ENCODE measurements around the gene LAMP5.

LAMP5 gene

DNA sequence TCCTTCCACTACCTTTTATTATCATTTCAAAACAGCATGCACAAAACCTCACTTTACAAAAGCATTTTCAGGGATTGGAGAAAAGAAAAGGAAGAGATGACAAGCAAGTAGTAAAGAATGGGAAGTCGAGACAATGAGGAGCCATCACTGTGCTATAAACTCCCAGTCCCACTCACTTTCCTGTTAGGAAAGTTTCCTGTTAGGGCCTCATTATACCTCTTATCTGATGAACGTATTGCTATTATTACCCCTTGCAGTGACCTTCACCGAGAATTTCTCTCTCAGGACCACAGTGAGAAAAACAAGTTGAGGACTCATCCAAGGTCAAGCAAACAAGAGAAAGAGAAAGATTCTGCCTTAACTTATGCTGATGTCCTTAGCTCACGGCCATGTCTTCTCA, 28.8 kb downstream of the LAMP5 start:
- DNase-seq: no peak

DNA sequence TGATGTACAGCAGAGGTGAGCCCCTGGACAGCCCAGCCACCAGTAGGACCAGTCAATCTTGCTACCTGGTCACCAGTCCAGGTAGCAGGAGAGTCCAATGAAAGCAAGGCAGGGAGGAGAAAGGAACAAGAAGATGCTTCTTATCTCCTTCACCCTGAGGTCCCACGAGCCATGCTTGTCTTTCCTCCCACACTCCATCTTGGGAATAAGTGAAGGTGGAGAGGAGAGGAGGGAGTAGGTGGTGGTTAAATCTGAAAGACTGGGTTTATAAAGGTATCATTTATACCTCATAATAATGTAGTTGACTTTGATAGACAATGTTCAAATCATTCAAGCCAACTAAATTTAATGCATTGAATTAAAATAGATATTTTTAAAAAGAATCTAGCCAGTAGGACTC, 35.9 kb downstream of the LAMP5 start:
- Histone ChIP-seq H3K4me1 (ENCODE audit: control insufficient read depth, insufficient read depth, low read depth, low read length) (no peaks in the 10 kb centered on the region), H2BK5ac (ENCODE audit: low read depth, low read length, poor library complexity, severe bottlenecking) (no peak overlapping the region), H3K23ac (ENCODE audit: low read length in 2 of 2) (no peak overlapping the region), H3K4ac (ENCODE audit: low read depth in 1 of 2, low read length in 2 of 2) (no peak overlapping the region), H2AFZ (ENCODE audit: low read depth, low read length) (no peak overlapping the region), H3K9me3 (ENCODE audit: control insufficient read depth, low read length) (no peaks in the 10 kb centered on the region), H3K4me2 (ENCODE audit: low read length, poor library complexity, severe bottlenecking) (no peak overlapping the region), H2BK120ac (ENCODE audit: low read depth, low read length) (no peak overlapping the region), H3K27me3 (ENCODE audit: control insufficient read depth in 1 of 2, insufficient read depth in 1 of 2, low read length in 2 of 2) (peaks cover 18 to 24% of the 10 kb centered on the region in 2 experiments), H3K79me1 (replicated peaks; ENCODE audit: low read length, poor library complexity, severe bottlenecking) (no peaks in the 10 kb centered on the region), H4K91ac (ENCODE audit: low read length) (no peak overlapping the region), H3K18ac (ENCODE audit: low read depth in 1 of 2, low read length in 2 of 2) (no peak overlapping the region), H3K4me3 (ENCODE audit: insufficient read depth in 1 of 2, low read depth in 1 of 2, low read length in 2 of 2) (no peak overlapping the region), H2AK5ac (ENCODE audit: low read length, severe bottlenecking) (no peak overlapping the region), H2BK12ac (ENCODE audit: low read length in 2 of 2) (no peak overlapping the region), H2BK15ac (ENCODE audit: low read depth, poor library complexity, severe bottlenecking) (no peak overlapping the region), H3K14ac (ENCODE audit: low read length in 2 of 2) (no peak overlapping the region), H3K9ac (ENCODE audit: low read length) (no peak overlapping the region), H3K36me3 (ENCODE audit: control insufficient read depth in 1 of 2, insufficient read depth in 2 of 2, low read depth in 1 of 2, low read length in 2 of 2) (no peaks in the 10 kb centered on the region), H3K27ac (ENCODE audit: low read length, poor library complexity, severe bottlenecking) (no peak overlapping the region), H4K8ac (ENCODE audit: low read length) (no peak overlapping the region)
- DNase-seq: no peak
- WGBS: no CpG with 5 or more reads among the region's 1 CpG

More for the DNA sequence above, 28.8 kb downstream of the LAMP5 start:
- H4K8ac ChIP-seq (ENCODE audit: low read length): no peak overlapping the region
- 45% methylated on average over 4 of the region's 4 CpGs for WGBS
- H2BK120ac ChIP-seq (ENCODE audit: low read depth, low read length): no peak overlapping the region
- no peak overlapping the region for H3K4me3 ChIP-seq (ENCODE audit: insufficient read depth in 1 of 2, low read depth in 1 of 2, low read length in 2 of 2)
- H2BK5ac ChIP-seq (ENCODE audit: low read depth, low read length, poor library complexity, severe bottlenecking): no peak overlapping the region
- H3K4me1 ChIP-seq (ENCODE audit: control insufficient read depth, insufficient read depth, low read depth, low read length): no peaks in the 10 kb centered on the region
- no peak overlapping the region for H2BK15ac ChIP-seq (ENCODE audit: low read depth, poor library complexity, severe bottlenecking)
- H4K91ac ChIP-seq (ENCODE audit: low read length): no peak overlapping the region
- no peaks in the 10 kb centered on the region for H3K9me3 ChIP-seq (ENCODE audit: control insufficient read depth, low read length)
- H3K27ac ChIP-seq (ENCODE audit: low read length, poor library complexity, severe bottlenecking): no peak overlapping the region
- no peak overlapping the region for H3K4ac ChIP-seq (ENCODE audit: low read depth in 1 of 2, low read length in 2 of 2)
- no peak overlapping the region for H2AK5ac ChIP-seq (ENCODE audit: low read length, severe bottlenecking)
- peaks cover 18 to 37% of the 10 kb centered on the region in 2 experiments for H3K27me3 ChIP-seq (ENCODE audit: control insufficient read depth in 1 of 2, insufficient read depth in 1 of 2, low read length in 2 of 2)
- H3K36me3 ChIP-seq (ENCODE audit: control insufficient read depth in 1 of 2, insufficient read depth in 2 of 2, low read depth in 1 of 2, low read length in 2 of 2): no peaks in the 10 kb centered on the region
- H3K4me2 ChIP-seq (ENCODE audit: low read length, poor library complexity, severe bottlenecking): no peak overlapping the region
- H2BK12ac ChIP-seq (ENCODE audit: low read length in 2 of 2): no peak overlapping the region
- H3K18ac ChIP-seq (ENCODE audit: low read depth in 1 of 2, low read length in 2 of 2): no peak overlapping the region
- H3K23ac ChIP-seq (ENCODE audit: low read length in 2 of 2): no peak overlapping the region
- no peak overlapping the region for H2AFZ ChIP-seq (ENCODE audit: low read depth, low read length)
- H3K14ac ChIP-seq (ENCODE audit: low read length in 2 of 2): no peak overlapping the region
- no peak overlapping the region for H3K9ac ChIP-seq (ENCODE audit: low read length)
- H3K79me1 ChIP-seq (replicated peaks; ENCODE audit: low read length, poor library complexity, severe bottlenecking): no peaks in the 10 kb centered on the region

DNA sequence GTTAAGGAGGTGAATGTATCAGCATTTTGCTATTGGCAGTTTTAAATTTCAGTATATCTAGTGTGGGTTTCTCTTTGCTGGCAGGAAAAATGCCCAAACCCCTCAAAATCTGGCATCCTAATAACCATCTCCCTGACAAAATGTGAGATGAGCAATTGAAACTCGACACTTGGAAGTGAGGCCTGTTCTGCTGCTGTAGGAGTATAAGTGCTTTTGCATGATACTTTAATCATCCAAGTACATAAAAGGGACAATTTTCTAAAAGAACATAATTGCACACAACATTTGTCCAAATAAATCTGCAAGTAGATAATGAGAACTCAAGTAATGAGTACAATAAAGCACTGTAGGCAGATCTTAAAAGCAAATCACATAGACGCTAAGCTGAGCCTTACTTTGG, 36.5 kb downstream of the LAMP5 start:
- Histone ChIP-seq H3K4ac (ENCODE audit: low read depth in 1 of 2, low read length in 2 of 2) (no peak overlapping the region), H3K9ac (ENCODE audit: low read length) (no peak overlapping the region), H3K79me1 (replicated peaks; ENCODE audit: low read length, poor library complexity, severe bottlenecking) (no peaks in the 10 kb centered on the region), H2BK120ac (ENCODE audit: low read depth, low read length) (no peak overlapping the region), H4K91ac (ENCODE audit: low read length) (no peak overlapping the region), H2BK15ac (ENCODE audit: low read depth, poor library complexity, severe bottlenecking) (no peak overlapping the region), H3K4me1 (ENCODE audit: control insufficient read depth, insufficient read depth, low read depth, low read length) (no peaks in the 10 kb centered on the region), H3K4me3 (ENCODE audit: insufficient read depth in 1 of 2, low read depth in 1 of 2, low read length in 2 of 2) (no peak overlapping the region), H2BK5ac (ENCODE audit: low read depth, low read length, poor library complexity, severe bottlenecking) (no peak overlapping the region), H3K9me3 (ENCODE audit: control insufficient read depth, low read length) (no peaks in the 10 kb centered on the region), H2AFZ (ENCODE audit: low read depth, low read length) (no peak overlapping the region), H3K23ac (ENCODE audit: low read length in 2 of 2) (no peak overlapping the region), H3K4me2 (ENCODE audit: low read length, poor library complexity, severe bottlenecking) (no peak overlapping the region), H3K18ac (ENCODE audit: low read depth in 1 of 2, low read length in 2 of 2) (no peak overlapping the region), H3K27me3 (ENCODE audit: control insufficient read depth in 1 of 2, insufficient read depth in 1 of 2, low read length in 2 of 2) (peaks cover 18 to 24% of the 10 kb centered on the region in 2 experiments), H3K14ac (ENCODE audit: low read length in 2 of 2) (no peak overlapping the region), H3K27ac (ENCODE audit: low read length, poor library complexity, severe bottlenecking) (no peak overlapping the region), H4K8ac (ENCODE audit: low read length) (no peak overlapping the region), H3K36me3 (ENCODE audit: control insufficient read depth in 1 of 2, insufficient read depth in 2 of 2, low read depth in 1 of 2, low read length in 2 of 2) (no peaks in the 10 kb centered on the region), H2AK5ac (ENCODE audit: low read length, severe bottlenecking) (no peak overlapping the region), H2BK12ac (ENCODE audit: low read length in 2 of 2) (no peak overlapping the region)
- no peak for DNase-seq
- WGBS: 97% methylated on average over 1 of the region's 2 CpGs

DNA sequence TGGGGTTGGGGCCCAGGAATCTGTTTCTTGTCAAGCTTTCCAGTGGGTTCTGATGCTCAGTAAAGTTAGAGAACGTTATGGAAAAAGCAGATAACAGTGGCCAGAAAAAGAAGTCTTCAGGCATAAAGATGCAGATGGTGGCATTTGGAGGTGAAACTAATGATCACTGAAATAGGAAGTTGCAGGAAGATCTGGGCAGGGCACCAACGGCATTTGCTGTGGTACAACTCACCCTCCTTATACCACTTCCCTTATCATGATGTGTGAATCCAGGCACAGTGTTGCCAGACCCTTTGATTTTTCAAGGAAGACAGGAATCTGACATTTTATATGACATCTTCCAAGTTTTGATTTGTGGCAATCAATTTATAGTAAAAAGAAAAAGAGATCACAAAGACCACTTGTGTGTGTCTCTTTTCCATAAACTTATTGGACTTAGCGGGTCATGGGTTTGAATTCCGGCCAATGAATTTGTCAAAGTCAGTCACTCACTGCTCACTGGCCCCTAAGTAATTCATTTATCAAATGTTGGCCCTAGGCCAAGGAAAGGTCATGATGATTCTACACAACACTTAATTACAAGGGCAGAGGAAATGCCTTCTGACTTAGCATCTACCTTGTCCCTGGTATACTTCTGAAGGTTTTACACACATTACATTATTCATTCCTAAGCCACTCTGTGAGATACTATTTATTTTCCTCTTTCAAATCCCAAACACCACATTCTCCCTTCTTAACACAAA, 37.6 kb downstream of the LAMP5 start:
- Histone ChIP-seq H3K4me3 (ENCODE audit: insufficient read depth in 1 of 2, low read depth in 1 of 2, low read length in 2 of 2) (no peak overlapping the region), H3K27me3 (ENCODE audit: control insufficient read depth in 1 of 2, insufficient read depth in 1 of 2, low read length in 2 of 2) (peaks cover 13 to 17% of the 10 kb centered on the region in 2 experiments), H3K4me2 (ENCODE audit: low read length, poor library complexity, severe bottlenecking) (no peak overlapping the region), H2BK120ac (ENCODE audit: low read depth, low read length) (no peak overlapping the region), H3K18ac (ENCODE audit: low read depth in 1 of 2, low read length in 2 of 2) (no peak overlapping the region), H2BK15ac (ENCODE audit: low read depth, poor library complexity, severe bottlenecking) (no peak overlapping the region), H3K79me1 (replicated peaks; ENCODE audit: low read length, poor library complexity, severe bottlenecking) (no peaks in the 10 kb centered on the region), H3K9me3 (ENCODE audit: control insufficient read depth, low read length) (no peaks in the 10 kb centered on the region), H3K36me3 (ENCODE audit: control insufficient read depth in 1 of 2, insufficient read depth in 2 of 2, low read depth in 1 of 2, low read length in 2 of 2) (no peaks in the 10 kb centered on the region), H4K91ac (ENCODE audit: low read length) (no peak overlapping the region), H2BK12ac (ENCODE audit: low read length in 2 of 2) (no peak overlapping the region), H4K8ac (ENCODE audit: low read length) (no peak overlapping the region), H3K9ac (ENCODE audit: low read length) (no peak overlapping the region), H3K14ac (ENCODE audit: low read length in 2 of 2) (no peak overlapping the region), H3K23ac (ENCODE audit: low read length in 2 of 2) (no peak overlapping the region), H3K27ac (ENCODE audit: low read length, poor library complexity, severe bottlenecking) (no peak overlapping the region), H2AFZ (ENCODE audit: low read depth, low read length) (no peak overlapping the region), H2AK5ac (ENCODE audit: low read length, severe bottlenecking) (no peak overlapping the region), H2BK5ac (ENCODE audit: low read depth, low read length, poor library complexity, severe bottlenecking) (no peak overlapping the region), H3K4me1 (ENCODE audit: control insufficient read depth, insufficient read depth, low read depth, low read length) (no peaks in the 10 kb centered on the region), H3K4ac (ENCODE audit: low read depth in 1 of 2, low read length in 2 of 2) (no peak overlapping the region)
- DNase-seq: no peak
- 73% methylated on average over 3 of the region's 4 CpGs for WGBS
